Activated CD4-positive, alpha-beta memory T cell treated with anti-CD3 and anti-CD28 coated beads, Interleukin-2, amount 10 ng/mL, durations not matched to agents 7 days and 5 days (primary cell): ENCODE measurements around the gene PAPOLB. TPM values are rescaled to one million over a fixed set of nuclear protein-coding genes. Genes with fewer than 3 reads are reported as not detected.

Source experiments
- CTCF ChIA-PET: fragments of 350-600 bp; sonication (Branson Sonifier 250); formaldehyde crosslinking; loops from one replicate; lab custom pipeline; 2021; ENCODE audit warnings: antibody characterized with exemption, inconsistent platforms; lab: Charles Lee
- POLR2A ChIA-PET: fragments of 350-600 bp; sonication (Branson Sonifier 250); formaldehyde crosslinking; loops from one replicate; lab custom pipeline; 2021; ENCODE audit warnings: antibody characterized with exemption; lab: Charles Lee
- DNase-seq: peaks from one replicate; pipeline ENCODE4 v3.0.0-alpha.2; 2020
- H3K27ac Mint-ChIP-seq: one replicate; pipeline ENCODE4 v1.8.0; 2021; ENCODE audit warnings: mild to moderate bottlenecking, mixed read lengths
- H3K27me3 Mint-ChIP-seq: one replicate; pipeline ENCODE4 v1.8.0; 2021; ENCODE audit warnings: mixed read lengths
- H3K36me3 Mint-ChIP-seq: one replicate; pipeline ENCODE4 v1.8.0; 2021; ENCODE audit warnings: low read depth, mixed read lengths
- H3K4me1 Mint-ChIP-seq: one replicate; pipeline ENCODE4 v1.8.0; 2021; ENCODE audit warnings: mixed read lengths
- H3K4me3 Mint-ChIP-seq: one replicate; pipeline ENCODE4 v1.8.0; 2021; ENCODE audit warnings: mild to moderate bottlenecking, mixed read lengths
- H3K9me3 Mint-ChIP-seq: one replicate; pipeline ENCODE4 v1.8.0; 2021; ENCODE audit warnings: mixed read lengths
- total RNA-seq, 2 experiments: library from RNA; stranded (reverse); gene quantifications; one replicate each; pipeline ENCODE4 v1.2.3, GENCODE V29; 2021

PAPOLB gene
- total RNA-seq, 2 experiments from 2014 or later, result not detected

- H3K9me3 Mint-ChIP-seq, result no peaks in the 10 kb centered on the region
- CTCF ChIA-PET, result no interaction called here
- no peaks in the 10 kb centered on the region for H3K27me3 Mint-ChIP-seq
- no peak overlapping the region for H3K27ac Mint-ChIP-seq
- no peak overlapping the region for H3K4me3 Mint-ChIP-seq
- POLR2A ChIA-PET, result no interaction called here
- H3K36me3 Mint-ChIP-seq, result no peaks in the 10 kb centered on the region
- no peak for DNase-seq
- H3K4me1 Mint-ChIP-seq, result no peaks in the 10 kb centered on the region
These were observed 26.2 kb downstream of the PAPOLB start for GRCh38 chr7:4835398-4836205.

DNA sequence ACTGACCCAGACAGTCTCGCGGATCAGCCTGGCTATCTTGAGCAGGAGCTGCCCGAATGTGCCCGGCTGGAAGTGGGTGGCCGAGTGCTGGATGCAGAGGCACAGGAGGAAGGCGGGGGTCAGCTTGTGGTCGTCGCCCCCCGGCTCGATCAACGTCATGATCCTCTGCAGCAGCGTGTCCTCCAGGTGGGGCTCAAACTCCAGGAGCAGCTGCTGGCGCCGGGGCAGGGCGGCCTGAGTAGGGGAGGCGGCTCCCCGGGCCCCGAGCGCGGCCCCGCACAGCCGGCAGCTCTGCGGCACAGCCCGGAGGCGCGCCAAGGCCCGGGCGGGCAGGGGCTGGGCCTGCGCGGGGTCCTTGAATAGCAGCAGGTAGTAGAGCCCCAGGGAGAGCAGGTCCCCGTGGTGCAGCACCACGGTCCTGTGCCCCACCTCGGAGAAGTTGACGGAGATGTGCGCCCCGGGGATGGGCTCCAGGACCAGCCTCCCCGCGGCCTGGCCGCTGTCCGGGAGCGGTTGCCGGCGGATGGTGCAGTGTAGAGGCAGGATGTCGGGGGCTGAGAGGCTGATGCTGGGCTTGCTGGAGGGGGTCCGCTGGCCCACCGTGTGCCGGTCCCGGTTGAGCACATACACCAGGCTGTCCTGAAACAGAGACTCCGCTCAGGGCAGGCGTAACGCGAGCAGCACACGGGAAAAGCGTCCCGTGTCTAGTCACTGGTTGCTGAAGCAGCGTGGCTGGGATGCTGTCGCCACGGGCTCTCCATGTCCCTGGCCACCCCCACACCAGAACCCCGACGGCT lies 27.0 kb downstream of the PAPOLB start:
- no peak overlapping the region for H3K27ac Mint-ChIP-seq
- H3K27me3 Mint-ChIP-seq, result peaks cover 2% of the 10 kb centered on the region
- CTCF ChIA-PET, result no interaction called here
- H3K4me3 Mint-ChIP-seq, result no peak overlapping the region
- no peaks in the 10 kb centered on the region for H3K36me3 Mint-ChIP-seq
- DNase-seq, result no peak
- POLR2A ChIA-PET, result no interaction called here
- H3K4me1 Mint-ChIP-seq, result peaks cover 1% of the 10 kb centered on the region
- H3K9me3 Mint-ChIP-seq, result no peaks in the 10 kb centered on the region

DNA sequence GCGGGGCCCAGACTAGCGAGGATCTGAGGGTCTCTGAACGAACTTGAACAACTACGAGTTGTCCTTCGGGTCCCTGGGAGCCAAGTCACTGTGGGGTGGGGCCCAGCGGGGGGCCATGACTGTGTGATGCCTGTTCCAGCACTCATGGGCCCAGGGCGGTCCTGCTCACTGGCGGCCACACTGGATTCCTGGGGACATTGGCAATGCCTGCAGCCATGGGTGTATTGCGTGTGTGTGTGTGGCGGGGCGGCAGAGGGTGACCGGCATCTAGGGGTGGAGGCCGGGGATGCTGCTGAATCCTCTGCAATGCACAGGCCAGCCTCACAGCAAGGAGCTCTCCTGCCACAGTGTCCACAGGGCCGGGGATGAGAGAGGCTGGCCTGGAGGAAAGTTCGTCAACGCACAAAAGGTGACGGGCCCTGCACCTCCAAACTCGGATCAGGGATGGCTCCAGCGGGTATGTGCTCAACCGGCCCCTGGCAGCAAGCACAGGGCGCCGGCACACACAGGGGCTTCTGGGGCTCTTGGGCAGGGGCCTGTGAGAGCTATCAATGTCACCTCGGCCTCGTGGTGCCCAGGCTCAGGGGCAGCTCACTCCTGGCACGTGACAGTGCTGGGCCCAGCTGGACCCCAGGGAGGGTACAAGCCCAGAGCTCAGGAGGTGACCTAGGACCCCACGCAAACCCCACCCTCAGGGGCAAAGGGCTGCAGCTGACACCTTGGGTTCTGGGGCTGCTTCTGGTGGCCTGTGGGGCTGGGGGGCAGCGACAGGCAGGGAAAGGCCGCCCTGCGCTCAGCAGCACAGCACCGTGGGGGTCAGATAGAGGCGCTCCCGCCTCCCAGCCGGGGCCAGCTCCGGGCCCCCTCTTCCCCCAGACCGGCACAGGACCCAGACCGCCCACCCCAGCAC lies 27.9 kb downstream of the PAPOLB start:
- POLR2A ChIA-PET, result no interaction called here

DNA sequence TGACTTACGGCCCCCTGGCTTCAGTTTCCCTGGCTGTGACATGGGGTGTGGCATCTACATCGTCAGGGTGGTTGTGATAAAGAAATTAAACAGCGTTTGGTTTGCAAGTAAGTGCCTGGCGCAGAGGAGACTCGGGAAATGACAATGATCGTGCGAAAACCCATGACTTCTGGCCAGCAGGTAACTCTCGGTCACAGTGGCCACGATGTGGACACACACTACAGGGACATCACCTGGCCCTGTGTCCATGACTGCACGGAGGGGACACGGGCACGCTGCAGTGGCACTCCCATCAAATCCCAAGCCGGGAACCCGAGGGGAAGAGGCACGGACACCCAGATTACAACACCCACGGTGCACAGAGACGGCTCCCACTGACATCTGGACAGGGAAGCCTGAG lies 28.7 kb downstream of the PAPOLB start:
- Mint-ChIP-seq H3K9me3 (no peaks in the 10 kb centered on the region), H3K4me1 (peaks cover 1% of the 10 kb centered on the region), H3K27me3 (peaks cover 2% of the 10 kb centered on the region), H3K27ac (no peak overlapping the region), H3K4me3 (no peak overlapping the region), H3K36me3 (no peaks in the 10 kb centered on the region)
- ChIA-PET POLR2A (no interaction called here), CTCF (no interaction called here)
- DNase-seq, result no peak

More for the DNA sequence above, 27.9 kb downstream of the PAPOLB start:
- no peak overlapping the region for H3K27ac Mint-ChIP-seq
- H3K4me1 Mint-ChIP-seq, result peaks cover 1% of the 10 kb centered on the region
- no peaks in the 10 kb centered on the region for H3K36me3 Mint-ChIP-seq
- CTCF ChIA-PET, result no interaction called here
- H3K27me3 Mint-ChIP-seq, result peaks cover 2% of the 10 kb centered on the region
- H3K9me3 Mint-ChIP-seq, result no peaks in the 10 kb centered on the region
- no peak overlapping the region for H3K4me3 Mint-ChIP-seq
- DNase-seq, result no peak

- ChIA-PET CTCF (interaction anchor here (0.9 kb wide), 1 partner anchor 51 kb away, joined by 3 read pairs; the partner anchor contains the start of gene RADIL), POLR2A (no interaction called here)
- H3K36me3 Mint-ChIP-seq, result no peaks in the 10 kb centered on the region
- no peak for DNase-seq
- H3K27ac Mint-ChIP-seq, result no peak overlapping the region
- peaks cover 2% of the 10 kb centered on the region for H3K27me3 Mint-ChIP-seq
- H3K4me1 Mint-ChIP-seq, result peaks cover 1% of the 10 kb centered on the region
- no peaks in the 10 kb centered on the region for H3K9me3 Mint-ChIP-seq
- no peak overlapping the region for H3K4me3 Mint-ChIP-seq
These were observed 29.1 kb downstream of the PAPOLB start for GRCh38 chr7:4832711-4833110.

- H3K27ac Mint-ChIP-seq, result no peak overlapping the region
- no peak overlapping the region for H3K4me3 Mint-ChIP-seq
- no peak for DNase-seq
- H3K27me3 Mint-ChIP-seq, result peaks cover 3% of the 10 kb centered on the region
- CTCF ChIA-PET, result interaction anchor here (0.9 to 2.6 kb wide), 3 partner anchors 52 to 254 kb away, joined by 3 to 23 read pairs (median 12); partner anchors contain the start of gene RADIL
- H3K9me3 Mint-ChIP-seq, result no peaks in the 10 kb centered on the region
- POLR2A ChIA-PET, result no interaction called here
- H3K36me3 Mint-ChIP-seq, result no peaks in the 10 kb centered on the region
- H3K4me1 Mint-ChIP-seq, result peaks cover 1% of the 10 kb centered on the region
These were observed 29.9 kb downstream of the PAPOLB start for GRCh38 chr7:4831723-4832495.

DNA sequence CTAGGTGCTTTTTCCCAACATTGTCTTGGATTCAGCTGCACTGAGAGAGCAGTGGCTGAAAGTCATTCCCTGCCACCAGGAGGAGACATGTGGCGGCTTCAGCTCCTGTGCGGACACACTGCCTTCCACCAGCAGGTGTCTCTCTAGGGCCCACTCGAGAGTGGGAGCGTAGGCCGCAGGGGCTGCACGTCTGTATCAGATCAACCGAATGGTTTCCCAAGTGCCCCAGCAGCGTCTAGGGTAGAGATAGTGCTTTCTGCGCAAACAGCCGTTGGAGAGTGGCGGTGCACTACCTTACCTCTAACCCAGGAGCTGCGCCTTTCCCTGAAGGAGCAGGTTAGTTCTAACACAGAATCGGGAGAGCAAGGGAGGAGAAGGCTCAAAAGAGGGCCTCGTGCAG lies 31.7 kb downstream of the PAPOLB start:
- POLR2A ChIA-PET, result no interaction called here
- H3K36me3 Mint-ChIP-seq, result no peaks in the 10 kb centered on the region
- H3K27me3 Mint-ChIP-seq, result peaks cover 5% of the 10 kb centered on the region
- peak; percentile 51 for DNase-seq
- no peaks in the 10 kb centered on the region for H3K9me3 Mint-ChIP-seq
- H3K27ac Mint-ChIP-seq, result no peak overlapping the region
- no peak overlapping the region for H3K4me3 Mint-ChIP-seq
- H3K4me1 Mint-ChIP-seq, result peaks cover 1% of the 10 kb centered on the region
- CTCF ChIA-PET, result interaction anchor here (0.6 to 2.6 kb wide), 8 partner anchors 32 to 344 kb away, joined by 3 to 23 read pairs (median 4); partner anchors contain the start of gene RADIL

DNA sequence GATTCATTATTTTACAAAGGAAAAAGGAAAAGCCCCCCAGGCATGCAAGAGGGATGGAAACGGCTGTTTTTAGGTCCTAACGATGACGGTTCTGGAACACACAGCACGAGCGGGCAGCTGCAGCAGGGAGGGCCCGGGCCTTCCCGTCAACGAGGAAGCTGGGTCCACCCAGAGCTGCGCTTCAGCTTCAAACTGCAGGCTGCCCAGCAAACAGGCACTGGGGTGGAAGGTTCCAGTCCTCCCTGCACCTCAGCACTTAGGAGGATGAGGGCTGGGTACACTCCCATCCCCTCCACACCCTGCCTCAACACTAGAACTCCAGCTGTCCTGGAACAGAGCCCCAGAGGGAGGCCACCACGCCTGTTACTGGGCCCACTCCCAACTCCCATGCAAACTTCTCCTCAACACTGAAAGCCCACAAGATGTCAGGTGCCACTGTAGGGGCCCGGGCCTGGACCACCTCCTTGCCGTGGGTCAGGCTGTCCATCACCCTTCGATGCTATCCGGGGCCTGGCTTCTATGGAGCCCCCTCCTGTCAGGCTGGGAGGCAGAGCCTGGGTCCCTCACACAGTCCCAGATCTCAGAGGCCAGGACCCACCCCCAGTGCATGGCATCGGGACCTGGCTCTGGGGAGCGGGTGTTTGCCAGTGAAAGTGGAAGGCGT lies 33.0 kb downstream of the PAPOLB start:
- no peak overlapping the region for H3K27ac Mint-ChIP-seq
- H3K4me3 Mint-ChIP-seq, result no peak overlapping the region
- no peaks in the 10 kb centered on the region for H3K9me3 Mint-ChIP-seq
- H3K27me3 Mint-ChIP-seq, result peaks cover 5% of the 10 kb centered on the region
- ChIA-PET POLR2A (no interaction called here), CTCF (interaction anchor here (1.0 to 2.6 kb wide), 2 partner anchors 256 to 257 kb away, joined by 3 to 23 read pairs; no protein-coding TSS in a partner anchor)
- no peaks in the 10 kb centered on the region for H3K36me3 Mint-ChIP-seq
- no peak for DNase-seq
- H3K4me1 Mint-ChIP-seq, result peaks cover 1% of the 10 kb centered on the region

GRCh38 chr7:4825081-4825480 lies 36.7 kb downstream of the PAPOLB start:
- H3K27me3 Mint-ChIP-seq, result peaks cover 3% of the 10 kb centered on the region
- ChIA-PET POLR2A (no interaction called here), CTCF (no interaction called here)

DNA sequence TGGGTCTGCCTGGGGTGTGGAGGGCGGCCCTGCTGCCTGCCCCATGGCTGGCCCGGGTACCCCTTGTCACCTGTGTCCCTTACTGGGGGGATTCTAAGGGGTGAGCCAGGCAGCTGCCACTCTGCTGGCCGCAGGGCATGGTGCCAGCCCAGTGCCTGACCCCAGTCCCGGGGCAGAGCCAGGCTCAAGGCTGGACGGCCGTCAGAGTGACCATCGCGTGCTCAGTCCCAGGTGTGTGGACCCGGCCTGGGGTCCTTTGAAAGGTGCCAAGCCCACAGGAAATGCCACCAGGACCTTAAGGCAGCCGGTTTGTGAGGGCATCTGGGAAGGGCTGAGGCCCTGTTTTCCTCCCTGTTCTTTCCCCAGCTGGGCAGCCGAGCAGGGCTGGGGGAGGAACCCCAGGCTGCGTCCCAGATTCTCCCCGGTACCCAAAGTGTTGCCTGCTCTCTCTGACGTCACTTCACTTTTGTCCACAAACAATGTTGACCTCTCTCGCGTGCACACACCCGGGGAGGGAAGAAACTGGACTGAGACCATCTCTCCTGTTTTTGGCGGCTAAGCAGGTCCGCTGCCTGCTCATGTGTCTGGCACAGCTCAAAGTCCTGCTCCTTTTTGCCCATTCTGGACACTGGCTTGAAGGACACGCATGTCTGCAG lies 37.6 kb downstream of the PAPOLB start:
- Mint-ChIP-seq H3K36me3 (no peaks in the 10 kb centered on the region), H3K27me3 (peaks cover 3% of the 10 kb centered on the region), H3K27ac (no peak overlapping the region), H3K9me3 (no peaks in the 10 kb centered on the region), H3K4me3 (no peak overlapping the region), H3K4me1 (no peaks in the 10 kb centered on the region)
- DNase-seq, result no peak
- ChIA-PET POLR2A (no interaction called here), CTCF (no interaction called here)

More at GRCh38 chr7:4825081-4825480, 36.7 kb downstream of the PAPOLB start:
- Mint-ChIP-seq H3K4me1 (no peaks in the 10 kb centered on the region), H3K36me3 (no peaks in the 10 kb centered on the region), H3K4me3 (no peak overlapping the region), H3K27ac (no peak overlapping the region), H3K9me3 (no peaks in the 10 kb centered on the region)
- no peak for DNase-seq

DNA sequence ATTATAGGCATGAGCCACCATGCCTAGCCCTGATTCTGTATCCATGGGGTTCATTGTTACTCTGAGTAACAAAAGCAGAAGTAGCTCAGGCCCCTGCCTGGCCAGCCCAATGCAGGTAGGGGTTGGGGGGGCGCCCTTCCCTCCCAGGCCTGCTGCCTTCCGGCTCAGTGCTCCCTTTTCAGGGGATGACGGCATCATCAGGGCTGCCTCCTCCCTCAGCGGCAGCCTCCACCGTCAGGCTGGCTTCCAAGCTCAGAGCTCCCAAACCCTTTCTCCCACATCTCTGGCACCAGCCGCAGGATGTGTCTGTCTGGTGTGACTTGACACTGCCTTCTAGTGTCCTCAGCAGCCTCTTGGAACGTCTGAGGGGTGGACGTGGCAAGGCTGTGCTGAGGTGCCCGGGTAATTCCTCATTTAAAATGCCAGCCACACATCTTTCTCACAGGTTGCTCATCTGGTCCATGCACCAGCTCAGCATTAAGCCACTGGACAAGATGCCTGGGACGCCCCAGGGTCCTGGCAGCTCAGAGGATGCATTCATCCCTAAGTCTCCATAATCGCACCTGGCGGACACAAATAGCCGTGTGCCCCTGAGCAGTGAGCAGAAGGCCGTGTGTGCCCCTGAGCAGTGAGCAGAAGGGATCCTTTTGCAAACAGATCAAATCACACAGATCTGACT lies 38.2 kb downstream of the PAPOLB start:
- POLR2A ChIA-PET, result no interaction called here

More for the DNA sequence above, 38.2 kb downstream of the PAPOLB start:
- Mint-ChIP-seq H3K27me3 (peaks cover 3% of the 10 kb centered on the region), H3K9me3 (no peaks in the 10 kb centered on the region), H3K36me3 (no peaks in the 10 kb centered on the region), H3K27ac (no peak overlapping the region), H3K4me3 (no peak overlapping the region), H3K4me1 (no peaks in the 10 kb centered on the region)
- no peak for DNase-seq
- CTCF ChIA-PET, result no interaction called here
